HEK293 (cell line): ENCODE data around the gene EPN2.

Experiments
- CTCF ChIA-PET: fragments of 350-600 bp; formaldehyde crosslinking; extraction: SDS; loops from one replicate; lab custom pipeline; 2021; ENCODE audit warnings: antibody characterized with exemption; lab: Yijun Ruan, JAX
- POLR2A ChIA-PET: fragments of 300-600 bp; formaldehyde crosslinking; extraction: SDS; loops from one replicate; lab custom pipeline; 2020; ENCODE audit warnings: antibody characterized with exemption, inconsistent platforms; lab: Yijun Ruan, JAX
- H3K27ac ChIP-seq: fragments of 200-500 bp; sonication (Bioruptor generic); 2 replicates; pipeline ENCODE4 v1.5.1; 2014; ENCODE audit warnings: low read depth, low read length, control low read depth, inconsistent platforms; ENCODE audit errors: extremely low read depth
- H3K36me3 ChIP-seq, 2 experiments: fragments of 200-500 bp in 1 of 2; sonication (Bioruptor generic) in 1 of 2; 1 replicate in 1 of 2; 2 replicates in 1 of 2; pipeline ENCODE4 v1.5.1; 2014 to 2017; ENCODE audit warnings: inconsistent platforms in 2 of 2, low read length in 2 of 2; ENCODE audit not compliant: control insufficient read depth in 2 of 2, insufficient read depth in 1 of 2
- H3K4me1 ChIP-seq: fragments of 200-500 bp; sonication (Bioruptor generic); 2 replicates; pipeline ENCODE4 v1.5.1; 2014; ENCODE audit warnings: mild to moderate bottlenecking, low read length, inconsistent platforms; ENCODE audit not compliant: control insufficient read depth, insufficient read depth
- H3K4me3 ChIP-seq: 2 replicates; pipeline ENCODE4 v1.5.1; 2011; ENCODE audit warnings: low read depth, mild to moderate bottlenecking, control low read depth, low read length, moderate library complexity
- H3K9me3 ChIP-seq: fragments of 200-500 bp; sonication (Bioruptor generic); 2 replicates; pipeline ENCODE4 v1.5.1; 2014; ENCODE audit warnings: low read depth, low read length, inconsistent platforms; ENCODE audit not compliant: control insufficient read depth, insufficient read depth
- EGR2 ChIP-seq: fragments of 450-650 bp; formaldehyde crosslinking; IDR thresholded peaks from 2 replicates; pipeline ENCODE4 v1.5.1; 2016; ENCODE audit warnings: low read depth, missing biosample characterization, missing genetic modification characterization
- GLIS1 ChIP-seq: fragments of 450-650 bp; formaldehyde crosslinking; IDR thresholded peaks from 2 replicates; pipeline ENCODE4 v1.5.1; 2016; ENCODE audit warnings: missing biosample characterization, missing genetic modification characterization
- HOXD13 ChIP-seq: sonication (generic); formaldehyde crosslinking; IDR thresholded peaks from 2 replicates; pipeline ENCODE4 v1.8.0; 2022; ENCODE audit warnings: missing genetic modification reagents, borderline replicate concordance
- KLF8 ChIP-seq: fragments of 450-650 bp; formaldehyde crosslinking; IDR thresholded peaks from 2 replicates; pipeline ENCODE4 v1.5.1; 2016; ENCODE audit warnings: missing biosample characterization, missing genetic modification characterization
- MEIS1 ChIP-seq: sonication (generic); formaldehyde crosslinking; IDR thresholded peaks from 2 replicates; pipeline ENCODE4 v1.8.1; 2022; ENCODE audit warnings: missing genetic modification reagents, mild to moderate bottlenecking, borderline replicate concordance
- SP2 ChIP-seq: fragments of 450-650 bp; formaldehyde crosslinking; IDR thresholded peaks from 2 replicates; pipeline ENCODE4 v1.5.1; 2016; ENCODE audit warnings: missing biosample characterization, missing genetic modification characterization
- TRIM28 ChIP-seq: IDR thresholded peaks from 2 replicates; pipeline ENCODE4 v1.6.1; 2011; ENCODE audit warnings: low read length, control low read depth, borderline replicate concordance
- TSHZ1 ChIP-seq: fragments of 450-650 bp; formaldehyde crosslinking; IDR thresholded peaks from 2 replicates; pipeline ENCODE4 v1.5.1; 2016; ENCODE audit warnings: missing biosample characterization, missing genetic modification characterization, borderline replicate concordance
- ZBTB17 ChIP-seq: fragments of 450-650 bp; formaldehyde crosslinking; IDR thresholded peaks from 2 replicates; pipeline ENCODE4 v1.5.1; 2016; ENCODE audit warnings: missing biosample characterization, missing genetic modification characterization
- ZBTB48 ChIP-seq: fragments of 450-650 bp; formaldehyde crosslinking; IDR thresholded peaks from 2 replicates; pipeline ENCODE4 v1.5.1; 2016; ENCODE audit warnings: missing biosample characterization, missing genetic modification characterization
- ZBTB8A ChIP-seq: fragments of 450-650 bp; formaldehyde crosslinking; IDR thresholded peaks from 2 replicates; pipeline ENCODE4 v1.5.1; 2016; ENCODE audit warnings: missing biosample characterization, missing genetic modification characterization
- ZFHX2 ChIP-seq: fragments of 450-650 bp; formaldehyde crosslinking; conservative IDR thresholded peaks from 2 replicates; pipeline ENCODE4 v1.5.1; 2016; ENCODE audit warnings: missing biosample characterization, missing genetic modification characterization
- ZFP3 ChIP-seq: fragments of 450-650 bp; formaldehyde crosslinking; IDR thresholded peaks from 2 replicates; pipeline ENCODE4 v1.5.1; 2016; ENCODE audit warnings: low read depth, missing biosample characterization, missing genetic modification characterization
- ZNF2 ChIP-seq: fragments of 450-650 bp; formaldehyde crosslinking; IDR thresholded peaks from 2 replicates; pipeline ENCODE4 v1.5.1; 2016; ENCODE audit warnings: missing biosample characterization, missing genetic modification characterization
- ZNF211 ChIP-seq: fragments of 450-650 bp; formaldehyde crosslinking; IDR thresholded peaks from 2 replicates; pipeline ENCODE4 v1.5.1; 2016; ENCODE audit warnings: low read depth, missing biosample characterization, missing genetic modification characterization
- ZNF24 ChIP-seq: fragments of 450-650 bp; formaldehyde crosslinking; IDR thresholded peaks from 2 replicates; pipeline ENCODE4 v1.5.1; 2016; ENCODE audit warnings: missing biosample characterization, missing genetic modification characterization
- ZNF248 ChIP-seq: fragments of 450-650 bp; formaldehyde crosslinking; IDR thresholded peaks from 2 replicates; pipeline ENCODE4 v1.5.1; 2017; ENCODE audit warnings: missing biosample characterization, missing genetic modification characterization
- ZNF341 ChIP-seq: fragments of 450-650 bp; formaldehyde crosslinking; IDR thresholded peaks from 2 replicates; pipeline ENCODE4; 2016; ENCODE audit warnings: low read depth, missing biosample characterization, missing genetic modification characterization
- ZNF354C ChIP-seq: fragments of 450-650 bp; formaldehyde crosslinking; IDR thresholded peaks from 2 replicates; pipeline ENCODE4 v1.5.1; 2016; ENCODE audit warnings: missing biosample characterization, missing genetic modification characterization, low read depth, borderline replicate concordance
- ZNF423 ChIP-seq: fragments of 450-650 bp; formaldehyde crosslinking; IDR thresholded peaks from 2 replicates; pipeline ENCODE4 v1.5.1; 2016; ENCODE audit warnings: missing biosample characterization, missing genetic modification characterization
- ZNF549 ChIP-seq: fragments of 450-650 bp; IDR thresholded peaks from 2 replicates; pipeline ENCODE4 v1.5.1; 2018; ENCODE audit warnings: missing biosample characterization, missing genetic modification characterization, mild to moderate bottlenecking, inconsistent platforms, moderate library complexity
- ZNF600 ChIP-seq: fragments of 450-650 bp; formaldehyde crosslinking; IDR thresholded peaks from 2 replicates; pipeline ENCODE4 v1.5.1; 2016; ENCODE audit warnings: missing biosample characterization, missing genetic modification characterization
- ZNF624 ChIP-seq: fragments of 450-650 bp; formaldehyde crosslinking; IDR thresholded peaks from 2 replicates; pipeline ENCODE4 v1.5.1; 2017; ENCODE audit warnings: missing biosample characterization, missing genetic modification characterization
- ZNF629 ChIP-seq: fragments of 450-650 bp; formaldehyde crosslinking; IDR thresholded peaks from 2 replicates; pipeline ENCODE4 v1.5.1; 2017; ENCODE audit warnings: missing biosample characterization, missing genetic modification characterization
- ZNF660 ChIP-seq: fragments of 450-650 bp; IDR thresholded peaks from 2 replicates; pipeline ENCODE4 v1.5.1; 2018; ENCODE audit warnings: missing biosample characterization, mild to moderate bottlenecking, missing genetic modification characterization
- ZNF707 ChIP-seq: fragments of 450-650 bp; formaldehyde crosslinking; IDR thresholded peaks from 2 replicates; pipeline ENCODE4 v1.5.1; 2016; ENCODE audit warnings: missing biosample characterization, missing genetic modification characterization
- ZNF791 ChIP-seq: fragments of 450-650 bp; formaldehyde crosslinking; IDR thresholded peaks from 2 replicates; pipeline ENCODE4 v1.5.1; 2016; ENCODE audit warnings: missing biosample characterization, missing genetic modification characterization
- ZSCAN5A ChIP-seq: fragments of 450-650 bp; formaldehyde crosslinking; IDR thresholded peaks from 2 replicates; pipeline ENCODE4 v1.5.1; 2016; ENCODE audit warnings: missing biosample characterization, missing genetic modification characterization
- TF ChIP-seq, protein P1 (sequence below): fragments of 450-650 bp; formaldehyde crosslinking; IDR thresholded peaks from 2 replicates; pipeline ENCODE4 v1.5.1; 2016; ENCODE audit warnings: missing biosample characterization, missing genetic modification characterization
- TF ChIP-seq, protein P2 (sequence below): fragments of 450-650 bp; formaldehyde crosslinking; IDR thresholded peaks from 2 replicates; pipeline ENCODE4 v1.5.1; 2016; ENCODE audit warnings: missing biosample characterization, missing genetic modification characterization

The EPN2 gene

DNA sequence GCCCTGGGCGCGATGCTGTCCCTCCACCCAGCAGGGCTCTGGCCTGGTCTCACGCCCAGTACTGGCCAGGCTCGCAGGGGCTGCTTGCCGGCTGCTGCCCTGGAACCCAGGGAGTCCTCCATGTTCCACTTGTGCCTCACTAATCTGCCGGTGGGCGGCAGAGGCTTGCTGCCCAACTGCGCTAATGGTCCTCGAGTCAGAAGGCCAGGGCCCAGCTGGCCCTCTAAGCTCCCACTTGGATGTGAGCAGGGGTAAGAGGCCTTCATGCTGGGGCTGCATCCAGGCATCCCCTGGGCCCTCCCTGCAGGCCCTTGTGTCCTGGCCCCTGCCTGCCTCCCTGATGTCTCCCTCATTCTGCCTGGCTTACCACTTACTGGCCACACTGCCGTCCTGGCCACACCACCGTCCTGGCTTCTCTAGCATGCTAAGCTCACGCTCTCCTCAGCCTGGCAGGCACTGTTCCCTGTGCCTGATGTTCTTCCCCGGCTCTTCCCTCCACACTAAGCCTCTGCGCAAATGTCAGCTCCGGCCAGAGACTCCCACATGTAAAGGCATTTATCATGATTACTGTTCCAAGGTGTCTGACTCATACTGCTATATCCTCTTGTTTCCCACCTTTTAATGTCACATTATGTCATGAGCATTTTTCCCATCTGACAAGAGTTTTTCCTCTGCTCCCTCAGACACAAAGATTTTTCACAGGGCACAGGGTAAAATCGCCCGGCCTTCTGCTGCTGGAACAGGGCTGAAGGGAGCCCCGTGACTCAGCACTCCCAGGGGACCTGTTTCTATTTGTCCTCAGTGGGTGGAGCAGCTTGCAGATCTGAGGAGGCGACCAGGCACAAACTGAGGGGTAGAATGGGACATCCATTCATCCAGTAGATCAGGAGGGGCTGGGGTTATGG lies 109.4 kb downstream of the EPN2 start:
- Histone ChIP-seq H3K9me3 (no peaks in the 10 kb centered on the region), H3K4me1 (peaks cover 8% of the 10 kb centered on the region), H3K36me3 (peaks cover 0 to 5% of the 10 kb centered on the region in 2 experiments; a peak in 1 of 3 replicates), H3K27ac (peak overlapping the region; percentile 17; the same call in 1 of the 2 replicates), H3K4me3 (no peak overlapping the region)
- ChIA-PET POLR2A (no interaction called here), CTCF (interaction anchor here (0.5 to 1.8 kb wide), 3 partner anchors 10 to 170 kb away, joined by 4 to 8 read pairs (median 5); partner anchors contain the start of gene B9D1)
- TF ChIP-seq ZFHX2 (tag by site-specific recombination) = peak; percentile 68
- TF ChIP-seq ZBTB48 (tag by site-specific recombination) = peak; percentile 52; the same call in 1 of the 2 replicates
- peak; percentile 55 for TF ChIP-seq EGR2 (tag by site-specific recombination)
- TF ChIP-seq ZNF549 (tag by site-specific recombination) = no peak
- TF ChIP-seq ZNF341 = peak; percentile 49
- no peak for TF ChIP-seq ZNF248
- TF ChIP-seq, protein P1, sequence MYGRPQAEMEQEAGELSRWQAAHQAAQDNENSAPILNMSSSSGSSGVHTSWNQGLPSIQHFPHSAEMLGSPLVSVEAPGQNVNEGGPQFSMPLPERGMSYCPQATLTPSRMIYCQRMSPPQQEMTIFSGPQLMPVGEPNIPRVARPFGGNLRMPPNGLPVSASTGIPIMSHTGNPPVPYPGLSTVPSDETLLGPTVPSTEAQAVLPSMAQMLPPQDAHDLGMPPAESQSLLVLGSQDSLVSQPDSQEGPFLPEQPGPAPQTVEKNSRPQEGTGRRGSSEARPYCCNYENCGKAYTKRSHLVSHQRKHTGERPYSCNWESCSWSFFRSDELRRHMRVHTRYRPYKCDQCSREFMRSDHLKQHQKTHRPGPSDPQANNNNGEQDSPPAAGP = peak; percentile 91
- peak; percentile 78 for TF ChIP-seq ZBTB17
- peak; percentile 87 for TF ChIP-seq ZBTB8A (tag by site-specific recombination)
- peak; percentile 20; the same call in 1 of the 2 replicates for TF ChIP-seq ZNF24
- TF ChIP-seq ZNF211 (tag by site-specific recombination) = no peak
- TF ChIP-seq ZNF354C (tag by site-specific recombination) = no peak
- peak; percentile 50; the same call in 1 of the 2 replicates for TF ChIP-seq ZNF423 (tag by site-specific recombination)
- no peak for TF ChIP-seq ZNF791
- TF ChIP-seq, protein P2, sequence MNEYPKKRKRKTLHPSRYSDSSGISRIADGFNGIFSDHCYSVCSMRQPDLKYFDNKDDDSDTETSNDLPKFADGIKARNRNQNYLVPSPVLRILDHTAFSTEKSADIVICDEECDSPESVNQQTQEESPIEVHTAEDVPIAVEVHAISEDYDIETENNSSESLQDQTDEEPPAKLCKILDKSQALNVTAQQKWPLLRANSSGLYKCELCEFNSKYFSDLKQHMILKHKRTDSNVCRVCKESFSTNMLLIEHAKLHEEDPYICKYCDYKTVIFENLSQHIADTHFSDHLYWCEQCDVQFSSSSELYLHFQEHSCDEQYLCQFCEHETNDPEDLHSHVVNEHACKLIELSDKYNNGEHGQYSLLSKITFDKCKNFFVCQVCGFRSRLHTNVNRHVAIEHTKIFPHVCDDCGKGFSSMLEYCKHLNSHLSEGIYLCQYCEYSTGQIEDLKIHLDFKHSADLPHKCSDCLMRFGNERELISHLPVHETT (tag by site-specific recombination) = 0 out of 2 replicates have a peak, but pooled peaks have one; percentile 34
- 0 out of 2 replicates have a peak, but pooled peaks have one; percentile 37 for TF ChIP-seq ZNF660
- peak; percentile 84 for TF ChIP-seq ZNF629 (tag by site-specific recombination)
- TF ChIP-seq SP2 = 0 out of 2 replicates have a peak, but pooled peaks have one; percentile 5
- TF ChIP-seq GLIS1 (tag by site-specific recombination) = 0 out of 2 replicates have a peak, but pooled peaks have one; percentile 2
- peak; percentile 60; the same call in 1 of the 2 replicates for TF ChIP-seq ZFP3
- TF ChIP-seq ZNF2 (tag by site-specific recombination) = peak; percentile 40
- no peak for TF ChIP-seq ZNF707 (tag by site-specific recombination)
- 0 out of 2 replicates have a peak, but pooled peaks have one; percentile 24 for TF ChIP-seq TSHZ1 (tag by site-specific recombination)
- 0 out of 2 replicates have a peak, but pooled peaks have one; percentile 10 for TF ChIP-seq KLF8 (tag by site-specific recombination)
- TF ChIP-seq TRIM28 = no peak
- TF ChIP-seq MEIS1 (CRISPR knock-in tag) = no peak
- no peak for TF ChIP-seq HOXD13 (CRISPR knock-in tag)
- no peak for TF ChIP-seq ZNF624
- TF ChIP-seq ZSCAN5A (tag by site-specific recombination) = no peak
- peak; percentile 77; the same call in 1 of the 2 replicates for TF ChIP-seq ZNF600 (tag by site-specific recombination)
